DND-41 (cell line): ENCODE results near the gene BAG3.

ENCODE experiments used
- ATAC-seq: fragments of 200-7000 bp; cut with Tn5 transposase; 3 replicates; pipeline ENCODE4 v1.9.1; 2021; ENCODE audit warnings: low read depth; ENCODE audit not compliant: insufficient read depth
- DNase-seq: peaks from one replicate; pipeline ENCODE4 v3.0.0-alpha.2; 2020
- H2AFZ ChIP-seq: 2 replicates; pipeline ENCODE4 v1.6.0; 2012; ENCODE audit warnings: low read depth, low read length
- H3K27ac ChIP-seq: 2 replicates; pipeline ENCODE4 v1.5.1; 2012; ENCODE audit warnings: low read length, inconsistent platforms
- H3K27me3 ChIP-seq: fragments of 200-600 bp; sonication (generic); 2 replicates; pipeline ENCODE4 v1.6.0; 2012; ENCODE audit warnings: low read length, mild to moderate bottlenecking, inconsistent platforms; ENCODE audit not compliant: insufficient read depth, poor library complexity
- H3K36me3 ChIP-seq: 2 replicates; pipeline ENCODE4 v1.5.1; 2012; ENCODE audit warnings: low read length, inconsistent platforms; ENCODE audit not compliant: insufficient read depth
- H3K4me1 ChIP-seq: 2 replicates; pipeline ENCODE4 v1.5.1; 2012; ENCODE audit warnings: mild to moderate bottlenecking, low read length; ENCODE audit not compliant: insufficient read depth
- H3K4me2 ChIP-seq: 2 replicates; pipeline ENCODE4 v1.6.0; 2012; ENCODE audit warnings: mild to moderate bottlenecking, moderate library complexity, low read length, inconsistent platforms; ENCODE audit not compliant: insufficient read depth
- H3K4me3 ChIP-seq, 2 experiments: fragments of 200-600 bp in 1 of 2; shearing (Covaris generic) in 1 of 2; 2 replicates each; pipeline ENCODE4 v1.5.1; 2012 to 2016; ENCODE audit warnings: inconsistent platforms in 2 of 2, low read length in 2 of 2, mild to moderate bottlenecking in 2 of 2, low read depth in 1 of 2, moderate library complexity in 1 of 2
- H3K79me2 ChIP-seq: 2 replicates; pipeline ENCODE4 v1.6.0; 2012; ENCODE audit warnings: low read length, inconsistent platforms; ENCODE audit not compliant: insufficient read depth
- H3K9ac ChIP-seq: 2 replicates; pipeline ENCODE4 v1.6.0; 2012; ENCODE audit warnings: low read depth, mild to moderate bottlenecking, inconsistent platforms, low read length, moderate library complexity
- H3K9me3 ChIP-seq: 2 replicates; pipeline ENCODE4 v1.5.1; 2012; ENCODE audit warnings: low read length, moderate library complexity, mild to moderate bottlenecking, inconsistent platforms; ENCODE audit not compliant: insufficient read depth, severe bottlenecking
- H4K20me1 ChIP-seq: 2 replicates; pipeline ENCODE4 v1.6.0; 2012; ENCODE audit warnings: low read length; ENCODE audit not compliant: insufficient read depth
- CTCF ChIP-seq: IDR thresholded peaks from 2 replicates; pipeline ENCODE4 v1.5.1; 2012; ENCODE audit warnings: borderline replicate concordance, low read length, moderate library complexity, mild to moderate bottlenecking; ENCODE audit not compliant: poor library complexity, severe bottlenecking; ENCODE audit errors: extremely low read depth
- EZH2 ChIP-seq: IDR thresholded peaks from 3 replicates; pipeline ENCODE4 v1.6.1; 2012; ENCODE audit warnings: borderline replicate concordance, low read depth, mild to moderate bottlenecking, moderate library complexity, low read length, inconsistent platforms; ENCODE audit not compliant: severe bottlenecking

The BAG3 gene

GRCh38 chr10:119650692-119651513, at the start of gene BAG3:
Gene BAG3 (plus strand): TSS chr10:119651380. CDS start chr10:119651676, 296 bp downstream.
- H3K27ac ChIP-seq, result peak within 1 kb of the TSS; percentile 79
- peaks cover 22% of the 10 kb centered on the region for H3K27me3 ChIP-seq

GRCh38 chr10:119602241-119603095, 48.7 kb upstream of the BAG3 start:
- Histone ChIP-seq H3K27ac (no peak overlapping the region), H2AFZ (no peak overlapping the region), H3K27me3 (no peaks in the 10 kb centered on the region), H3K4me1 (peaks cover 8% of the 10 kb centered on the region), H3K79me2 (peaks cover 6% of the 10 kb centered on the region), H3K4me3 (no peak overlapping the region), H3K9ac (no peak overlapping the region), H4K20me1 (no peaks in the 10 kb centered on the region), H3K36me3 (no peaks in the 10 kb centered on the region), H3K4me2 (no peak overlapping the region), H3K9me3 (no peaks in the 10 kb centered on the region)
- TF ChIP-seq CTCF (peak; percentile 64), EZH2 (no peak)
- peak; percentile 43 for DNase-seq
- peak; percentile 84 for ATAC-seq

More at GRCh38 chr10:119650692-119651513, at the start of gene BAG3:
- H3K9ac ChIP-seq, result peak within 1 kb of the TSS; percentile 82
- peak; percentile 66 for ATAC-seq
- TF ChIP-seq EZH2 (peak; percentile 88), CTCF (no peak)
- no peaks in the 10 kb centered on the region for H4K20me1 ChIP-seq
- H3K4me1 ChIP-seq, result peaks cover 33% of the 10 kb centered on the region
- peak within 1 kb of the TSS; percentile 95 for H2AFZ ChIP-seq
- H3K4me2 ChIP-seq, result peak within 1 kb of the TSS; percentile 90
- H3K36me3 ChIP-seq, result no peaks in the 10 kb centered on the region
- peak within 1 kb of the TSS; percentile 63 to 81 for H3K4me3 ChIP-seq
- peak; percentile 78 for DNase-seq
- no peaks in the 10 kb centered on the region for H3K79me2 ChIP-seq
- no peaks in the 10 kb centered on the region for H3K9me3 ChIP-seq

GRCh38 chr10:119604468-119604867, 46.7 kb upstream of the BAG3 start:
- H3K27me3 ChIP-seq, result no peaks in the 10 kb centered on the region
- no peaks in the 10 kb centered on the region for H3K36me3 ChIP-seq
- no peaks in the 10 kb centered on the region for H4K20me1 ChIP-seq
- H2AFZ ChIP-seq, result no peak overlapping the region
- ATAC-seq (no peak), DNase-seq (no peak)
- no peak overlapping the region for H3K27ac ChIP-seq
- H3K4me3 ChIP-seq, result no peak overlapping the region
- no peaks in the 10 kb centered on the region for H3K9me3 ChIP-seq
- H3K4me2 ChIP-seq, result no peak overlapping the region
- no peak for TF ChIP-seq EZH2
- H3K79me2 ChIP-seq, result no peaks in the 10 kb centered on the region
- H3K4me1 ChIP-seq, result no peaks in the 10 kb centered on the region
- H3K9ac ChIP-seq, result no peak overlapping the region
